ENCODE measurements around the gene CEP89.

Gene CEP89

DNA sequence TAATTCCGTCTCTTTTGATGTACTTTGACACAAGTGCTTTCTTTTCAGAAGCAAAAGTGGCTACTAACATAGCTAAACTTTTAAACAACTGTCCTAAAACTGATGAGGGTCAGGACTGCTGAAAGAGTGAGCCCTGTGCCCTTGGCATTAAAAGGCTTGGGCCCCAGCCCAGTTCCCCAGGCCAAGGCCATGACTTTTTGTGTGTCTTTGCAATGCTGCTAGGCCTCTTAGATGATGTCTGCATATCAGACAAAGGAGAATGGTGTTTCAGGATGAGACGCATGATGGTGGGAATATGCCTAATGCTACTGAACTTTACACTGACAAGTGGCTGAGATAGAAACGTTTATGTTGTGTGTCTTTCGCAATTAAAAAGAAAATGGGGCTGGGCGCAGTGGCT is 140.1 kb downstream of the CEP89 start:
- no peak for DNase-seq

DNA sequence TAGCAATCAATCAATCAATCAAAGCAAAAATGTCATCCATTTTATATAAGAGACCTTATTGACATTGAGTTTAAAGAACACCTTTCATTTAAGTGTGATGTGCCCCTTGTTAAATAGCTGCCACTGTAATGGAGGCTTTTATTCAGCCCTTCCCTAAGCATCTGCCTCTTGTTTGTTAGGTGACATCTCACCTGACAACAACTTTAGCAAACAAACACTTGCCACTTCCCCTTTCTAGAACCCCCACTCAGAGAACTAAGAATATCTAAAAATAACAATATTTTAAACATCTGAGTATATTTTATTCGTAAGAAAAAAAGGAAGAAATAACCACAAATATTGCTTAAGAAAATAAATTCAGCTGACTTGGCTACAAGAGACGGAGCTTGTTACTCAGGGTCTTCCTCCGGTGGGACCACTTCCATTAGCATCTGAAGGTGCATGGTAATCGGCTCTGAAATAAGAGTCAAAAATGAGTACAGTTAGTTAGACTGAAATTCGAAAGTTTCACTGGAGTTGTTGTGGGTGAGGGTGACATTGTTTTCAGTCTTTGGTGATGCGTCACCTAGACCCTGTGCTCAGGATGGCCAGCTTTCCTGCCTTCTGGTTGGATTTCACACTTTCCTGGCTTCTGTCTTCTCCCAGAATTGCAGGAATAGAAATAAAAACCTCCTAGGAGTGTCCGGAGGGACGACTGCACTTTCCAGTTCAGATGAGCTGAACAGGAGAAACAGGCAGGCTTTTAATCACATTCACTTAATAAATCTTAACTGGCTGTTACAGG is 141.3 kb downstream of the CEP89 start:
- DNase-seq: peak; percentile 75

DNA sequence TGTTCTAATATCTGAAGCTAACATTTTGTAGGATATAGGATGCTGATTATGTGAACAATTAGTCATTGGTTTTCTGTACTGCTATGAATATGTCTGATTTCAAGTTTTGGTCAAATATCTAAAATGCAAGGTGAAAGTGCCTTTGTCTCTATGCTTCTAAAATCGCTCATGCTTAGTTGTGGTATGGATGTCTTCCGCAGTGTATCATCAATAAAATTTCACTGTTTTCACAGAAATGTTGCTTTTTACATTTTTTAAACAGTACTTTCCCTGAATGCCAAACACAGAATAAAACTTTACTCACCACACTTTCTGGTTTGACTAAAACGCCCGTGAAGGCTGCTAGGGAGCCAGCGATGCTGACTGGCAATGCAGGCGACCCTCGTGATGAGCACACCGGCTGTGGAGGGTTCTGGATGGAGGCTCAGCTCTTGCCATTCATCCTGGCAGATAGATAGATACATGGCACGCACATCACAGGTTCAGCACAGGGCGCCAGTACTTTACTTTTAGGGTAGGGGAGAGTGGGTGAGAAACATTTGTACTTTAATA is 142.3 kb downstream of the CEP89 start:
- DNase-seq: no peak

DNA sequence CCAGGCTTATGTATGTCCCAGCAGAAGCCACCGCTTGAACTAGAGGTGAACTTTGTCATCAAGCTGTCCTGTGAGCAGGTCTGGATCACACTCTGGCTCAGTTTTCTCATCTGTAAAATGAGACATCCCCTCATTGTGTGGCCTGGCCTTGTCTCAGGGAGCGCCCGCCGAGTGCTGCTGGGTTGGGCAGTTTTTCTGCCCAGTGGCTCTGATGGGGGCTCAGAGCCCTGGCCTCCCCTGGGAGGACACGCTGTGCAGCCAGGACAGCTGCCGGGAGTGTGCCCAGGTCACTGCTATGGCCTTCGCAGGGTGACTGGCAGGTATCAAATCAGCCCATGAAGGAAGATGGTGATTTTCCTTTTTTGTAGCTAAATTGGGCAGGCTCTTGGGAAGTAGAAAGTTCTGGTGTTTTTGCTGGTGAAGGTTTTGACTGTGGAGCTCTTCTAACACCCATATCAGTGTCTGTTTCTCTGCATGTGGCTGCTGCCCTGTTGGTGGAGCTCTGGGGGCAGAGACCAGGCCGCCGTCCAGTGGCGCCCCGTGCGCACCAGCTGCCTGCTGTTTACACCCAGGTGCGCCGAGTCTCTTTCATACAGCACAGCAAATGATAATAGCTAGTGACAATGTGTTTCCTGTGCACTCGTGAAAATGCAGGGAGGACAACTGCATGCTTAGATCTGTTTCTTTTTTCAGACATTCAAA is 143.0 kb downstream of the CEP89 start:
- DNase-seq: no peak

DNA sequence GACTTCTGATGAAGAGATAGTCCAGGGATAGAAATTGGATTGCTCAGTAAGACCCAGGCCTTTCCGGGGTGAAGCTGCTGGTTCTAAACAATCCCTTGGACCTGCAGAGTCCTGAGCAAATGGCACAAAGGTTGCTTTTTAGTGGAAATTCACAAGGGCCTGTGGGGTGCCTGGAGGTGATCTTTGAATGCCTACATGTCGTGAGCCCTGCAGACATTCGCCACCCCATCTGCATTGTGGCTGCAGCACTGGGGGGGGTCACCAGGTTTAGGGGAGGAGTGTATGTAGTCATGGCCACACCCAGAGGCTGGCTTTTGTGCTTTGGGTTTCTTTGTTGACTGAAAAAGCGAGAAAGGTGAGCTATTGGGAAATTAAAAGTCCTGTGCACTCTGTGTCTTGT is 143.6 kb downstream of the CEP89 start:
- DNase-seq: no peak

All from fibroblast of skin of abdomen (primary cell).